Measurements from ENCODE around the gene ZNF98.

ZNF98 gene

DNA sequence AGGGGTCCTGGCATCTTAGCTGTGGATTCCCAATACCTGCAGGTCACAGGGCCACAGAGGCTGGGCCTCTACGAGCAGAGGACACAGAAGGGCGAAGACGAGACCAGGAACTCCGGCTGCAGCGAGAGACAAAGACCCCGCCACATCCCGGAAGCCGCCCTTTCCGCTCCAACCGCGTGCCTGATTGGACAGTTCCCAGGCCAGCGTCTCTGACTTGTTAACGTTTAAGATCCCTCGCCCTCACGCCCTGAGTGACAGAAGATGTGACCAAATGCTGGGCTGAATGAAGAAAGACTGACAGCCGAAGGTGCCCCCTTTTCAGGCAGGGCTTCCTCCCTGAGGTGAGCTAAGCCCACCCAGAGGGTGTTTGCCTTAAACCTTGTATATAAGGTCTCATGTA is at the start of gene ZNF98:
ZNF98 (minus strand) TSS at position 136 of the 400 bp plus-strand sequence; CDS start at position 14, 122 bp downstream.
- DNase-seq (ENCODE audit: low spot score) = no peak

DNA sequence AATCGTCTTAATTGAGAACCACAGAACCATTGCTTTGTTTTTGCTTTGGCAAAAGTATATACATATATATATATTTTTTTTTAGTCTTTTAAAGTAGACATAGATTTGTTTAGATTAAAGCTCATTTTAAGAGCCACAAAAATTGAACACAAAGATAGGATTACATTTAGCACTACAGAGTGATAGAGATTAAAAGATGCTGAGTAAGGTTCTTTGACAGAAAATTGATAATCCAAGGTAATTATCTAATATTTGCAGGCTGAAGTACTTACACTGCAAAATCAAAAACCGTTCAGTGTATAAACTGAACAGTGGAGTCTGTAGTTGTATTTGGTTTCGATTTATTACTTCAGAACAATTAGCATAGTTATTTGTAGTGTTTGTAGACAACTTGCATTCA is 24.5 kb upstream of the ZNF98 start:
- no peak for DNase-seq (ENCODE audit: low spot score)

DNA sequence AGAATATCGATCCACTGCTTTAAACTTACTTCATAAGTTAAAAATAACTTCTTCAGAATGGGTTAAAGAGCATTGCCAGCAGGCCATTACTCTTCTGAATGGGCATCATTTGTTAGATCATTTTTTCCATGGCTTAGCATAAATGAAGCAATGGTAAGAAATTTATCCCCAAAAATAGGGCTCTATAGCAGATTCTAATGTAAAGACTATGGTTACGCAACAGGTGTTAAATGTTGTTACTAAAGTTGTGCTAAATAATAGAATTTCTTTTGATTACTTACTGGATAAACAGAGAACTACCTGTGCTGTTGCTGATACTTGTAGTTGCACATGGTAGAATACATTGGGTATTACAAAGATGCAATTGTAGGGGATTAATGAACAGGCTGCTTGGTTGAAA is 15.9 kb upstream of the ZNF98 start:
- DNase-seq (ENCODE audit: low spot score) = no peak

DNA sequence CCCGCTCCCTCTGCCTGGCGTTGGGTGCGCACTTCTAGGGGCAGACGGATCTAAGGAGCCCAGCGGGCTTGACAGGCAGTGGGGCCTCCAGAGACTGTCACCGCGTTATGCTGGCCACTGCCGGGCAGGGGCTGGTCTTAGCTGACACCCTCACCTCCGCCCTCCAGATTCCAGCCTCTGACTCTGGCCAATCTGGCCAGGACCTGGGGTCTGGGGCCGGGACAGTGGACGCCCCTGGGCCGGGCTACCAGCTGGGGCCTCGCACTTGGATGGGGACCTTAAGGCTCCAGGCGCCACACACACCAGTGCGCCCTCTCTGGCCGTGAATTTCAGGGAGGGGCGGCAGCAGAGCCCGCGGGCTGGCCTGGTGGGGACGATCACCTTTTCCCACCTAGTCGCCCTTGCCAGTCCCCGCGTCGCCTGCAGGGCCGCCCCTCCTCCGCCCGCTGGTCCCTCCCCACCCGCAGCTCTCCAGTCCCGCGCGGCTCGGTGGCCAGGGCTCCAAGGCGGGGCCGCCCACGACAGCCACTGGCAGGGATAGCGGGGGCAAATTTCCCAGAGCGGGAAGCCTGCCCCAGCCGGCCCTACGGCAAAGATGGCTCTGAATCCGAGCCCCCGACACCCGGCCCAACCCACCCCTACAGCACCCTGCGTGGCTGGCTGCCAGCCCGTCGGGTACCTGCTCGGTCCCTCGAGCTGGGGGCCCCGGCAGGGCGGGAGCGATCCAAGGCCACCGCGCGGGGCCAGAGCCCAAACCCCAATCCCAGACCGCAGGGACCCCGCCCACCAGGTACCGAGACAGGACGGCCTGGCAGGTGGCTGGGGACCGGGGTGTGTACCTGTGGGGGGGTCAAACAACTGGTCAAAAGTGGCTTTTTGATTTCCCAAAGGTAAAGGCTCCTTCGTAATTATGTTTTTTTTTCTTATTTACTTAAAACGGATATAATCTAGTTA is 6.1 kb upstream of the ZNF98 start:
- DNase-seq (ENCODE audit: low spot score) = no peak

DNA sequence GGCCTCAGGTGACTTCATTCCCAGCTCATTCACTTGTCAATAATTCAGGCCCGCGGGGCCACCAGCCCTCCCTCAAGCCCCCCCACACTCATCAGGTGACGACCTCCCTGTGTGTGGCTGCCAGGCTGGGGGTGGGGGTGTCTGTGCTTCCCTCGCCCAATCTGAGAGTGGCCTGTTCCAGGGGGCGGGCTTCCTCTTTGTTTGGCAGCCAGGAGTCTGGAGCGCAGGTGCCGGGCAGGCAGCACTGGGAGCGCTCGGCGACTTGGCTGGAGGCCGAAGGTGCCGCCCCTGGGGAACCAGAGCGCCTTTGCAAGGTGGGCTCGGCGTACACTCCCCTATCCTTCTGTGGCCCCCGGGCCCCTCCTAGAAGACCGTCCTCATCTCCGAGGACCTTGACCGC is 5.4 kb upstream of the ZNF98 start:
- DNase-seq (ENCODE audit: low spot score) = no peak

DNA sequence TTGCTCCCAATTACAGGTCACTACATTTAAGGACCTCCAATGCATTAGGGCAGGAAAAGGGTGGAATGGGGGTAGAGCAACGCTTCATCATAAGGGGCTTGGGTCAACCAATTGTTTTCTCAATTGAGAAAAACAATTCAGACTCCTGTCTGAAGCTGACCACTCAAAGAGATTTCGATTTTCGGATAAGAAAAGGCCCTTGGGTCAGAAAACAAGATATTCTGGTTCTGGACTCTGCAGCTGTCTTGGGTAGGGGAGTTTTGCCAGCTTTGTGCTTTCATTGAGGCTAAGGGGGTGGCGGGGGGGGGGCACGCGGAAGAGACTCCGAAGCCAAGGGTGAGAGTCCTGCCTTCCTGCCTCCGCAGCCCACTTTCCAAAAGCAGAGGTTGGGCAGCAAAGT is 4.8 kb upstream of the ZNF98 start:
- DNase-seq (ENCODE audit: low spot score) = no peak

DNA sequence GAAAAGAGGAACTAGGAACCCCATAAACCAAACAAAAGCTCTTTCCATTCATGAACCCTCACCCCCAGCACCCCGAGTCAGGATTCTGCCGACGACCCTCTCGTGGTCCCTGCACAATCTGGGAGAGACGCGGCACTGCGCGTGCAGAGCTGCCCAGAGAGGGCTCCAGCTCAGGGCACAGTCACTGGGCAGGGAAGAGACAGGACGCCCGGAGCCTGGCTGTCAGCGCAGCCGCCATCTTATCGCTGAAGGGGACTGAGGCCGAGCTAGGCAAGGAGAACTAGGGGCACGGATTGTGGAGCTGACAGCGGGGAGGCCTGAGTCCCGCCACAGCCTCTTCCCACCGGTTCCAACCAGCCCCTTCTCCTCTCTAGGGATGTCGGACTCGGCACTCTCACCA is 349 bp downstream of the ZNF98 start:
- DNase-seq (ENCODE audit: low spot score) = no peak

DNA sequence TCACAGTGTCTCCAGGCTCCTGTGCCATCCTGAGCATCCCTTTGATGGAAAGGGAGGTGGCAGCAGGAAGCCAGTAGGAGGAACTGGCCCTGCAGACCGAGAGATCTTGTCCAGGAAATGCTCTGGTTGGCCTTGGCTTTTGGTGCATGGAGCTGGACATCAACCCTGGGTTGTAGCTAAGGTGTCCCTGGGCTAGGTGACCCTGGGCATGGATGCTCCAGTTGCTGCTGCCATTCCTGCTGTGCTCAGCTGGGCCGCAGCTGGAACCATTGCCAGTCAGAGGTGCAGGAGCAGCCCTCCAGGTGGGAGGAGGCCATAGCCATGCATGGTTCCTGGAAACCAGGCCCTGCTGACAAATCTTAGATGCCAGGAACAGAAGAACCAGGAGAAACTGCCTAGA is 67.5 kb downstream of the ZNF98 start:
- no peak for DNase-seq (ENCODE audit: low spot score)

All from GM03348 (cell line).